GM23338 (cell line): ENCODE results near the gene POU4F3.
A peak's percentile ranks its signal among the peaks of the same experiment; 100 is the strongest.

ENCODE experiments used
- EZH2 ChIP-seq: fragments of 200-600 bp; sonication (generic); IDR thresholded peaks from one replicate; pipeline ENCODE4 v1.8.0; 2017; ENCODE audit warnings: antibody characterized with exemption, mild to moderate bottlenecking, low read depth; ENCODE audit not compliant: unreplicated experiment
- NANOG ChIP-seq: IDR thresholded peaks from 2 replicates; pipeline ENCODE4 v1.6.1; 2016; ENCODE audit warnings: antibody characterized with exemption, borderline replicate concordance
- POLR2AphosphoS5 ChIP-seq: IDR thresholded peaks from 2 replicates; pipeline ENCODE4 v1.6.1; 2016; ENCODE audit warnings: antibody characterized with exemption, low read depth
- REST ChIP-seq: IDR thresholded peaks from one replicate; pipeline ENCODE4 v1.6.1; 2018; ENCODE audit warnings: antibody characterized with exemption; ENCODE audit not compliant: unreplicated experiment
- ZNF331 ChIP-seq: fragments of 250-450 bp; sonication (Bioruptor Pico); IDR thresholded peaks from 2 replicates; pipeline ENCODE4 v1.5.0; 2020; ENCODE audit warnings: low read depth, mild to moderate bottlenecking, moderate library complexity
- TF ChIP-seq, protein P1 (sequence below), 2 experiments: fragments of 200-600 bp in 1 of 2; sonication (generic) in 1 of 2; conservative IDR thresholded peaks; 2 replicates each; pipeline versions ENCODE4 v1.5.1 to v1.6.1; 2016 to 2017; ENCODE audit warnings: antibody characterized with exemption in 2 of 2, low read depth in 2 of 2, mild to moderate bottlenecking in 2 of 2, moderate library complexity in 1 of 2
- TF ChIP-seq, protein P2 (sequence below): IDR thresholded peaks from 2 replicates; pipeline ENCODE4 v1.6.1; 2016; ENCODE audit warnings: antibody characterized with exemption

DNA sequence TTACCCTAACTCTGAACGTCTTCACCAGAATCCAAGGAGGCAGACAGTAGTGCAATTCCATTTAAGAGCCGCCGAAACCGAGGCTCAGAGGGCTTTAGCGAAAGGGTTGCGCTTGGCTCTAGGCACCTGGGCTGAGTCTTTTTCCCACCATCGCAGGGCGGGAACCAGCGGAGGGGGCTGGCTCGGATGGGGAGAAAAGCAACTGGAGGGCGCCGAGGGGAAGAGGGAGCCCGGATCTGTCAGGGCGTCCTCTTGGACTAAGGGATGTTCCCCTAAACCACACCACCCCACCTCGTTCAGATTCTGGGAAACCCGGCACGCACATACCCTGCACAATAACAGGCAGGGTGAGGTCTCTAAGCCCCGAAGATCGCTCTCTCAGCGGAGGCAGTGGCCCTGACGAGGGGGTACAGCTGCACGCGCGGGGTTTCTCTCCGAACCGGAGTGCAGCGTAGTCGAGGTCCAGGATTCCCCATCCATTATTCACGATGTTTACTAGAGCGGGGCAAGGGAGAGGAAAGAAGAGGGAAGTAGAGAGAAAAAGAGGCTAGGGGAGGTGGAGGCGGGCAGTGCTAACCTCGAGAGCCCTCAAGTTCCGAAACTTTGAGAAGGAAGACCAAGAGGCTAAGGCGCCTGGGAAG is 1.3 kb upstream of the POU4F3 start:
- TF ChIP-seq, protein P1, sequence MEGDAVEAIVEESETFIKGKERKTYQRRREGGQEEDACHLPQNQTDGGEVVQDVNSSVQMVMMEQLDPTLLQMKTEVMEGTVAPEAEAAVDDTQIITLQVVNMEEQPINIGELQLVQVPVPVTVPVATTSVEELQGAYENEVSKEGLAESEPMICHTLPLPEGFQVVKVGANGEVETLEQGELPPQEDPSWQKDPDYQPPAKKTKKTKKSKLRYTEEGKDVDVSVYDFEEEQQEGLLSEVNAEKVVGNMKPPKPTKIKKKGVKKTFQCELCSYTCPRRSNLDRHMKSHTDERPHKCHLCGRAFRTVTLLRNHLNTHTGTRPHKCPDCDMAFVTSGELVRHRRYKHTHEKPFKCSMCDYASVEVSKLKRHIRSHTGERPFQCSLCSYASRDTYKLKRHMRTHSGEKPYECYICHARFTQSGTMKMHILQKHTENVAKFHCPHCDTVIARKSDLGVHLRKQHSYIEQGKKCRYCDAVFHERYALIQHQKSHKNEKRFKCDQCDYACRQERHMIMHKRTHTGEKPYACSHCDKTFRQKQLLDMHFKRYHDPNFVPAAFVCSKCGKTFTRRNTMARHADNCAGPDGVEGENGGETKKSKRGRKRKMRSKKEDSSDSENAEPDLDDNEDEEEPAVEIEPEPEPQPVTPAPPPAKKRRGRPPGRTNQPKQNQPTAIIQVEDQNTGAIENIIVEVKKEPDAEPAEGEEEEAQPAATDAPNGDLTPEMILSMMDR (conservative IDR thresholded peaks at IDR 0.05; ENCODE audit: low read depth in 2 of 2), result no peak
- TF ChIP-seq ZNF331 (CRISPR knock-in tag) (no peak), POLR2AphosphoS5 (no peak), REST (no peak), EZH2 (peak; percentile 80), NANOG (no peak)
- TF ChIP-seq, protein P2, sequence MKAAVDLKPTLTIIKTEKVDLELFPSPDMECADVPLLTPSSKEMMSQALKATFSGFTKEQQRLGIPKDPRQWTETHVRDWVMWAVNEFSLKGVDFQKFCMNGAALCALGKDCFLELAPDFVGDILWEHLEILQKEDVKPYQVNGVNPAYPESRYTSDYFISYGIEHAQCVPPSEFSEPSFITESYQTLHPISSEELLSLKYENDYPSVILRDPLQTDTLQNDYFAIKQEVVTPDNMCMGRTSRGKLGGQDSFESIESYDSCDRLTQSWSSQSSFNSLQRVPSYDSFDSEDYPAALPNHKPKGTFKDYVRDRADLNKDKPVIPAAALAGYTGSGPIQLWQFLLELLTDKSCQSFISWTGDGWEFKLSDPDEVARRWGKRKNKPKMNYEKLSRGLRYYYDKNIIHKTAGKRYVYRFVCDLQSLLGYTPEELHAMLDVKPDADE, result no peak
